T-cell (primary cell): Measurements from ENCODE around the gene ZNF777. TPM values are rescaled to one million over a fixed set of nuclear protein-coding genes. Genes with fewer than 3 reads are reported as not detected.
A peak's percentile ranks its signal among the peaks of the same experiment; 100 is the strongest.

ENCODE experiments used
- ATAC-seq, 4 experiments: fragments of 200-7000 bp in 3 of 4; fragments of 150-1000 bp in 1 of 4; cut with Tn5 transposase; replicated peaks in 1 of 4; 1 replicate in 3 of 4; 2 replicates in 1 of 4; pipeline ENCODE4 v1.10.0; 2021; ENCODE audit warnings: moderate library complexity in 3 of 4, mild to moderate bottlenecking in 2 of 4, moderate number of reproducible peaks in 1 of 4
- CTCF ChIA-PET, 2 donors: fragments of 300-600 bp; sonication (Branson Sonifier 250); formaldehyde crosslinking; loops; one replicate each; lab custom pipeline; 2022; ENCODE audit warnings: antibody characterized with exemption in 2 of 2; lab: Charles Lee
- POLR2A ChIA-PET, 2 donors: fragments of 300-600 bp; sonication (Branson Sonifier 250); formaldehyde crosslinking; loops; one replicate each; lab custom pipeline; 2022; ENCODE audit warnings: antibody characterized with exemption in 2 of 2; lab: Charles Lee
- DNase-seq, 35 experiments: peaks; one replicate each; pipeline versions ENCODE4 v3.0.0 to v3.0.0-alpha.2; 2013 to 2023
- H3K27ac ChIP-seq: one replicate; pipeline ENCODE4 v1.5.1; 2013; ENCODE audit warnings: low read length
- H3K27me3 ChIP-seq, 2 experiments: replicated peaks in 1 of 2; 1 replicate in 1 of 2; 2 replicates in 1 of 2; pipeline versions ENCODE4 v1.6.1 to v1.7.0; 2013; ENCODE audit warnings: low read length in 1 of 2, mixed read lengths in 1 of 2; ENCODE audit not compliant: control insufficient read depth in 2 of 2, insufficient read depth in 2 of 2; ENCODE audit errors: extremely low read depth in 1 of 2
- H3K36me3 ChIP-seq, 2 donors: 1 replicate in 1 of 2; 2 replicates in 1 of 2; pipeline versions ENCODE4 v1.6.1 to v1.7.0; 2013; ENCODE audit warnings: low read length in 1 of 2; ENCODE audit not compliant: control insufficient read depth in 2 of 2, insufficient read depth in 1 of 2; ENCODE audit errors: extremely low read depth in 1 of 2
- H3K4me1 ChIP-seq, 2 experiments: 1 replicate in 1 of 2; 2 replicates in 1 of 2; pipeline versions ENCODE4 v1.6.1 to v1.7.0; 2013; ENCODE audit warnings: low read length in 2 of 2, mixed read lengths in 1 of 2; ENCODE audit not compliant: insufficient read depth in 2 of 2, control insufficient read depth in 1 of 2; ENCODE audit errors: extremely low read depth in 1 of 2
- H3K4me3 ChIP-seq, 2 donors: 1 replicate in 1 of 2; 2 replicates in 1 of 2; pipeline versions ENCODE4 v1.5.1 to v1.7.0; 2013; ENCODE audit warnings: mild to moderate bottlenecking in 2 of 2, low read length in 1 of 2, moderate library complexity in 1 of 2; ENCODE audit not compliant: control insufficient read depth in 1 of 2; ENCODE audit errors: extremely low read depth in 1 of 2
- H3K9me3 ChIP-seq: 2 replicates; pipeline ENCODE4 v1.7.0; 2013
- H3K27ac Mint-ChIP-seq, 2 donors: one replicate each; pipeline ENCODE4 v1.8.0; 2020 to 2021; ENCODE audit warnings: mild to moderate bottlenecking in 2 of 2, mixed read lengths in 2 of 2
- H3K27me3 Mint-ChIP-seq, 2 donors: one replicate each; pipeline ENCODE4 v1.8.0; 2021 to 2022; ENCODE audit warnings: mixed read lengths in 2 of 2
- H3K36me3 Mint-ChIP-seq: one replicate; pipeline ENCODE4 v1.8.0; 2021; ENCODE audit warnings: mixed read lengths
- H3K4me1 Mint-ChIP-seq, 3 donors: one replicate each; pipeline ENCODE4 v1.8.0; 2020 to 2022; ENCODE audit warnings: mixed read lengths in 3 of 3, mild to moderate bottlenecking in 1 of 3
- H3K4me3 Mint-ChIP-seq, 3 donors: one replicate each; pipeline ENCODE4 v1.8.0; 2020 to 2022; ENCODE audit warnings: mild to moderate bottlenecking in 3 of 3, mixed read lengths in 3 of 3, moderate library complexity in 3 of 3
- H3K9me3 Mint-ChIP-seq, 3 donors: one replicate each; pipeline ENCODE4 v1.8.0; 2020 to 2022; ENCODE audit warnings: mixed read lengths in 3 of 3
- WGBS: methylation state at CpG from one replicate; pipeline ENCODE4 v1.1.5; 2013; ENCODE audit warnings: missing lambda C conversion rate; ENCODE audit not compliant: insufficient coverage; 5-methylcytosine and 5-hydroxymethylcytosine counted together
- total RNA-seq, 35 experiments: library from RNA in 6 of 35; stranded (reverse) in 6 of 35; fragments of 120-200 nt in 1 of 35; gene quantifications; one replicate each; pipeline versions ENCODE4 v1.2.1 to v1.2.4 and lab custom pipeline; 2013 to 2026

Gene ZNF777
- total RNA-seq, 5 donors from 2014 or later (not counting 1 experiment from before 2014, with no cell fraction given) = 13.2 to 22.5 (median 19.8) TPM

DNA sequence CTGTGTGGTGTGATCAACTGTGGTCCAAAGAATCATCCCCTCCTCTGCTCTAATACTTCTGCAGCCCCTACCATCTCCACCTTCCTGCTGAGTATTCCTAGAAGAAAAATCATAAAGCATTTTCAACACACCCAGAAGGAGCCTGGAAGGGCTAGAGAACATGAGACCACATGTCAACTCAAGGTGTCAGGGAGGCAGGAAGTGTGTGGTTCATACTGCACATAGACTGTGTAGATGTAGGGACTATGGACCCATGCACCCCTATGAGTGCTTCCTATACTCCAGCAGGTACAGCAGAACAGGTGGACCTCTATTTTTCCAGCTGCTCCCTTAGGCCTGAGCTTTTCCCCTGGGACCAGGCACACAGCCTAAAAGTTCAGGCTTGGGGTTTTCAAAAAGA, 39.3 kb upstream of the ZNF777 start:
- H3K27me3 ChIP-seq = peaks cover 0 to 7% of the 10 kb centered on the region in 2 experiments
- ChIA-PET CTCF (interaction anchor here in 1 of 2 donors (0.6 kb wide), 1 partner anchor 184 kb away, joined by 7 read pairs; no protein-coding TSS in a partner anchor), POLR2A (no interaction called here)
- Mint-ChIP-seq H3K27ac (peak overlapping the region in 1 of 2 donors; percentile 28), H3K4me3 (peak overlapping the region in 1 of 3 donors; percentile 18), H3K4me1 (peaks cover 25 to 26% (median 25%) of the 10 kb centered on the region in 3 donors), H3K27me3 (peaks cover 0 to 5% of the 10 kb centered on the region in 2 donors), H3K9me3 (peaks cover 0 to 4% (median 4%) of the 10 kb centered on the region in 3 donors), H3K36me3 (peaks cover 7% of the 10 kb centered on the region)
- H3K4me3 ChIP-seq = no peak overlapping the region
- DNase-seq = peak in 1 of 35 experiments; percentile 32
- H3K9me3 ChIP-seq = no peaks in the 10 kb centered on the region
- no peaks in the 10 kb centered on the region for H3K36me3 ChIP-seq
- peaks cover 0 to 25% of the 10 kb centered on the region in 2 experiments for H3K4me1 ChIP-seq
- no peak overlapping the region for H3K27ac ChIP-seq
- no peak for ATAC-seq

DNA sequence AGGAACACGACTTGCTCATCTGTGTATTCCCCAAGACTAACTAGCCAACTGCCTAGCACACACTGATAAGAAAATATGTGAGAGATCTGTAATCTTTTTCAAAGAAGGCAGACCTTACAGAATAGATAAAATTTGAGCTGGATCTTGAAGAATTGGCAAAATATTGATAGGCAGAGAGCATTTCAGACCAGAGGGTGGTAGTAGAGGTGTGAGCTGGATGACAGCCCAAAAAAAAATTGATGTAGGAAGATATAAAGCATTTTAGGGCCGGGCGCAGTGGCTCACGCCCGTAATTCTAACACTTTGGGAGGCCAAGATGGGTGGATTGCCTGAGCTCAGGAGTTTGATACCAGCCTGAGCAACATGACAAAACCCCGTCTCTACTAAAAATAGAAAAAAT, 37.9 kb upstream of the ZNF777 start:
- Mint-ChIP-seq H3K36me3 (peaks cover 3% of the 10 kb centered on the region), H3K9me3 (no peaks in the 10 kb centered on the region), H3K27me3 (peaks cover 0 to 5% of the 10 kb centered on the region in 2 donors), H3K4me1 (peaks cover 29 to 32% (median 32%) of the 10 kb centered on the region in 3 donors), H3K27ac (no peak overlapping the region), H3K4me3 (peak overlapping the region; percentile 24 to 46 (median 37))
- no peaks in the 10 kb centered on the region for H3K9me3 ChIP-seq
- no peak for DNase-seq
- peaks cover 0 to 7% of the 10 kb centered on the region in 2 experiments for H3K27me3 ChIP-seq
- peaks cover 0 to 28% of the 10 kb centered on the region in 2 experiments for H3K4me1 ChIP-seq
- no peak overlapping the region for H3K27ac ChIP-seq
- peaks cover 3 to 7% of the 10 kb centered on the region in 2 donors for H3K36me3 ChIP-seq
- no peak for ATAC-seq
- ChIA-PET CTCF (interaction anchor here in 1 of 2 donors (0.7 kb wide), 1 partner anchor 856 kb away, joined by 3 read pairs; no protein-coding TSS in a partner anchor), POLR2A (no interaction called here)
- no CpG with 5 or more reads among the region's 6 CpGs for WGBS
- no peak overlapping the region for H3K4me3 ChIP-seq

DNA sequence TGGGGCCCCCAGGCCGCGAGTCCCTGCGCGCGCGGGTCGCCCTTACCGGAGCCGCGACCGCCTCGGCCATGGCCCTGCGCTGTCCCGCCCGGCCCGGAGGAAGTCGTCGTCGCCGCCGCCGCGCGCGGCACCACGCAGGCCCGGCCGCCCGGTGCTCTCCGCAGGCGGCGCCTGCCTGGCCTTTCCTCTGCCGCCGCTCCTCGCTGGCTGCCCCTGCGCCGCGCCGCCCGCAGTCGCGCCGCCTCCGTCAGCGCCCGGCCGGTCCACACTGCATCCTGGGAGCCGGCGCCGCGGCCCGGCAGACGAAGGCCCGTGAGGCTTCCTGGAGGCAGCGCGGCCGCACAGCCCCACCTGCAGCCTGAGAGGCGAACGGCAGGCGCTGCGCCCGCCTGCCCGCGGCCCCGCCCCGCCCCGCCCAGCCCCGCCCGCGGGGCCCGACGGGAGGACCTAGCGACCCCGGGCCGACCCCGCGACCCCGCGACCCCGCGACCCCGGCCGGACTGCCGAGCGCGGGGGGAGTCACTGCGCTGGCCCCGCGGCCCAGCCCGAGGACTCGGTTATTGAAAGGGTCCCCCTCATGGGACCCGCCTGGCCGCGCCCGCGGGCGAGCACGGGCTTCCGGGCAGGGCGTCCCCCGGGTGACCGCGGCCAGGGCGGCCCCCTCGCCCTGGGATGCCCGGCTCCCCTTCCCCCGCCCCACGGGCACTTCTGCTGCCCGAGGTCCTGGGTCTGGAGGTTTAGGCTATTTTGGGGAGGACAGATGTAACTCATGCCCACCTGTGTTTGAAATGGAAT, 36.8 kb upstream of the ZNF777 start, which contains the start of gene ZNF746:
TSS of gene ZNF746 (minus strand) at position 343 of the 795 bp plus-strand sequence. CDS start at position 70, 273 bp downstream.
- peaks cover 15 to 19% of the 10 kb centered on the region in 2 donors for H3K36me3 ChIP-seq
- POLR2A ChIA-PET = no interaction called here
- peak within 1 kb of the TSS; percentile 90 to 97 (median 96) for H3K4me3 Mint-ChIP-seq
- WGBS = under 1% methylated on average over 98 of the region's 109 CpGs
- H3K27ac ChIP-seq = peak within 1 kb of the TSS; percentile 44
- no peaks in the 10 kb centered on the region for H3K9me3 Mint-ChIP-seq
- H3K4me1 ChIP-seq = peaks cover 0 to 28% of the 10 kb centered on the region in 2 experiments
- H3K9me3 ChIP-seq = no peaks in the 10 kb centered on the region
- H3K27ac Mint-ChIP-seq = peak within 1 kb of the TSS; percentile 92 to 95
- CTCF ChIA-PET = no interaction called here
- ATAC-seq = peak; percentile 91 to 95 (median 93)
- H3K4me1 Mint-ChIP-seq = peaks cover 29 to 32% (median 32%) of the 10 kb centered on the region in 3 donors
- no peaks in the 10 kb centered on the region for H3K27me3 Mint-ChIP-seq
- DNase-seq = peak; percentile 44 to 90 (median 72)
- peaks cover 0 to 7% of the 10 kb centered on the region in 2 experiments for H3K27me3 ChIP-seq
- peak within 1 kb of the TSS; percentile 56 to 67 for H3K4me3 ChIP-seq
- peaks cover 8% of the 10 kb centered on the region for H3K36me3 Mint-ChIP-seq

DNA sequence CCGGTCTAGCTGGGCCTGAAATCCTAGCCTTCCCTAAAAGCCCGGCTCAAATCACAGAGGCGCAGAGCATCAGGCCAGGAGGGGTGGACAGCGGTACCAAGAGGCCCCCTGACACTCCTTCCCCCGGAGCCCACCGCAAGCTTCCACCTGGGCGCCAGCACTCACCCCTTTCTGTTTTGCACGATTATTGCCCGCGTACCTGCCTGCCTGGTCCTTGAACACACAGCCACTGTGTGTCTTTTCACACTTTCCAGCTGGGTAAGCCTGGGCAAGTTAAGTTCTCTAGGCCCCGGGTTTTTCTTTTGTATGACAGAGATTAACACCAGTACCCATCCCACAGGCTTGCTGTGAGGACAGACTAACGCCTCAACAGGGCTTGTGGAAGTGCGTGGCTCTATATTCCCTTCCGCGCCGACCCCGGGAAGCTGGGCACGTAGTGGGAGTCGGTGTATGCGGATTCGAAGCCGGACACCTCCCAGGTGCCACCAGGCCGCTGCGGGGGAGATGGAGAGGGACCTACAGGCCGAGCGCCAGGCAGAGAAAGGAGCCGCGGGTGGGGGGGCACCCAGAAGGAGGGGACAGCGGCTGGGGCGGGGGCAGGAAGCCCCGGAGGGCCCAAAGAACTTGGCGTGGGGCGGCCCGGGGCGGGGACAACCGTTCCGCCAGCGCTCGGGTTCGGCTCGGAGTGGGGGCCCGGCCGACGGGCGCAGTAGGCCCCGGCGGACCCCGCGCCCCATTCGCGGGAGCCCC, 36.0 kb upstream of the ZNF777 start:
- Histone ChIP-seq H3K36me3 (peaks cover 17 to 27% of the 10 kb centered on the region in 2 donors), H3K9me3 (no peaks in the 10 kb centered on the region), H3K27ac (peak overlapping the region; percentile 44), H3K4me3 (peak overlapping the region; percentile 56 to 67), H3K4me1 (peaks cover 0 to 28% of the 10 kb centered on the region in 2 experiments), H3K27me3 (peaks cover 0 to under 1% of the 10 kb centered on the region in 2 experiments)
- POLR2A ChIA-PET = interaction anchor here in 1 of 2 donors (0.7 kb wide), 1 partner anchor 74 kb away, joined by 4 read pairs; no protein-coding TSS in a partner anchor
- WGBS = 6% methylated on average over 48 of the region's 51 CpGs
- Mint-ChIP-seq H3K27me3 (no peaks in the 10 kb centered on the region), H3K4me1 (peaks cover 29 to 32% (median 32%) of the 10 kb centered on the region in 3 donors), H3K36me3 (peaks cover 16% of the 10 kb centered on the region), H3K4me3 (peak overlapping the region; percentile 90 to 97 (median 96)), H3K9me3 (no peaks in the 10 kb centered on the region), H3K27ac (peak overlapping the region; percentile 92 to 95)
- peak in 34 of 35 experiments; percentile 13 to 64 (median 50) for DNase-seq
- ATAC-seq = peak; percentile 57 to 63 (median 59)
- CTCF ChIA-PET = no interaction called here

DNA sequence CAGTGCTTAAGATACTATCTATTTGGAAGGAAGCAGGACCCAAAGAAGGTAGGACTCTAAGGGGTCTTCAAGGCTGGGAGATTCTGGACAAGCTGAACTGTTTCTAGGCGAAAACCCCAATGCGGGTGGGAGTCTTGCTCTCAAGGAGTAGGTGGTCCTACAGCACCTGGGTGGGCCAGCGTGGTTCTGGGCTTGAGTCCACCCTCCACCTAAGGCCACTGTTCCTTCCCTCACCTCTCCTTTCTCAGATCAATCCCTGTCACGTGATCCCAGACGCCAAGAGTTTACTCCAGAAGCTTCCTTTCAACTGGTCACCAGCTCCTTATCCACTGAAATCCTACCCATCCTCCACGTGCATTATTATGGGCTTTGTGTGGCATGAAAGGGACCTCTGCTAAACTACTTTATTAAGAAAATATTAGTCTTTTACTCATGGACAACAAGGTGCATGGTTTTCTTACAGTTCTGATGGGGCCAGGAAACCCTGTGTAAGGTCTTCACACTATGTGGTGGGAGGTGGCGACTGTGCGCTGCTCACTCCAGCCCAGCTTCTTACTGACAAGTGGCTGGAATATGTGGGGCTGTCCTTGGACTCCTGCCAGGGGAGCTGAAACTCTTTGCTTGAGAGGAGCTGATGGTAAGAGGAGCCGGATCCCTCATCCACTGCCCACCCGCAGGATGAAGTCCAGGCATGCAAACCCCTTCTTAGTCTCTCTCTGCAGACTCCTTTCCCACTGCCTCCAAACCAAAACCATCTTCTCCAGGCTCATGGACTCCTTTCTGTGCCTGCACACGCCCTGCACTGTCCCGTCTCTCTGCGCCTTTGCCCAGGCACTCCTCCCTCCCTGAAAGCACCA, 35.2 kb upstream of the ZNF777 start:
- POLR2A ChIA-PET = interaction anchor here in 1 of 2 donors (0.7 kb wide), 1 partner anchor 73 kb away, joined by 4 read pairs; no protein-coding TSS in a partner anchor

More for the DNA sequence above, 35.2 kb upstream of the ZNF777 start:
- no peaks in the 10 kb centered on the region for H3K27me3 ChIP-seq
- CTCF ChIA-PET = interaction anchor here in 1 of 2 donors (1.2 kb wide), 1 partner anchor 36 kb away, joined by 4 read pairs; no protein-coding TSS in a partner anchor
- H3K27ac Mint-ChIP-seq = peak overlapping the region; percentile 92 to 95
- peaks cover 29 to 32% (median 32%) of the 10 kb centered on the region in 3 donors for H3K4me1 Mint-ChIP-seq
- H3K4me1 ChIP-seq = peaks cover 0 to 28% of the 10 kb centered on the region in 2 experiments
- peaks cover 24 to 34% of the 10 kb centered on the region in 2 donors for H3K36me3 ChIP-seq
- ATAC-seq = no peak
- H3K36me3 Mint-ChIP-seq = peaks cover 17% of the 10 kb centered on the region
- DNase-seq = no peak
- H3K4me3 ChIP-seq = peak overlapping the region in 1 of 2 donors; percentile 67
- 82% methylated on average over 6 of the region's 13 CpGs for WGBS
- H3K9me3 Mint-ChIP-seq = no peaks in the 10 kb centered on the region
- peak overlapping the region; percentile 90 to 97 (median 96) for H3K4me3 Mint-ChIP-seq
- H3K27ac ChIP-seq = no peak overlapping the region
- no peaks in the 10 kb centered on the region for H3K9me3 ChIP-seq
- H3K27me3 Mint-ChIP-seq = no peaks in the 10 kb centered on the region
